ENCODE measurements around the gene SELENOP. TPM values are rescaled to one million over a fixed set of nuclear protein-coding genes. Genes with fewer than 3 reads are reported as not detected.

Gene SELENOP
- total RNA-seq, 4 donors from 2014 or later, result 323 to 965 (median 866) TPM

GRCh38 chr5:42798284-42799240 is 13.1 kb downstream of the SELENOP start:
- Histone ChIP-seq H3K9me3 (peaks cover 0 to 12% (median 0%) of the 10 kb centered on the region in 4 donors), H3K36me3 (peaks cover 0 to 58% (median 0%) of the 10 kb centered on the region in 3 donors), H3K4me1 (no peaks in the 10 kb centered on the region), H3K4me3 (no peak overlapping the region), H3K27me3 (no peaks in the 10 kb centered on the region), H3K27ac (no peak overlapping the region)
- TF ChIP-seq, protein P1, sequence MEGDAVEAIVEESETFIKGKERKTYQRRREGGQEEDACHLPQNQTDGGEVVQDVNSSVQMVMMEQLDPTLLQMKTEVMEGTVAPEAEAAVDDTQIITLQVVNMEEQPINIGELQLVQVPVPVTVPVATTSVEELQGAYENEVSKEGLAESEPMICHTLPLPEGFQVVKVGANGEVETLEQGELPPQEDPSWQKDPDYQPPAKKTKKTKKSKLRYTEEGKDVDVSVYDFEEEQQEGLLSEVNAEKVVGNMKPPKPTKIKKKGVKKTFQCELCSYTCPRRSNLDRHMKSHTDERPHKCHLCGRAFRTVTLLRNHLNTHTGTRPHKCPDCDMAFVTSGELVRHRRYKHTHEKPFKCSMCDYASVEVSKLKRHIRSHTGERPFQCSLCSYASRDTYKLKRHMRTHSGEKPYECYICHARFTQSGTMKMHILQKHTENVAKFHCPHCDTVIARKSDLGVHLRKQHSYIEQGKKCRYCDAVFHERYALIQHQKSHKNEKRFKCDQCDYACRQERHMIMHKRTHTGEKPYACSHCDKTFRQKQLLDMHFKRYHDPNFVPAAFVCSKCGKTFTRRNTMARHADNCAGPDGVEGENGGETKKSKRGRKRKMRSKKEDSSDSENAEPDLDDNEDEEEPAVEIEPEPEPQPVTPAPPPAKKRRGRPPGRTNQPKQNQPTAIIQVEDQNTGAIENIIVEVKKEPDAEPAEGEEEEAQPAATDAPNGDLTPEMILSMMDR (IDR thresholded peaks at IDR 0.05), result no peak
- TF ChIP-seq EP300 (IDR thresholded peaks at IDR 0.05) (no peak), POLR2A (IDR thresholded peaks at IDR 0.05) (no peak)
- WGBS, 2 donors, result 88 to 91% methylated on average over 6 of the region's 6 CpGs
- no peak for DNase-seq (ENCODE audit: low spot score in 2 of 2)

DNA sequence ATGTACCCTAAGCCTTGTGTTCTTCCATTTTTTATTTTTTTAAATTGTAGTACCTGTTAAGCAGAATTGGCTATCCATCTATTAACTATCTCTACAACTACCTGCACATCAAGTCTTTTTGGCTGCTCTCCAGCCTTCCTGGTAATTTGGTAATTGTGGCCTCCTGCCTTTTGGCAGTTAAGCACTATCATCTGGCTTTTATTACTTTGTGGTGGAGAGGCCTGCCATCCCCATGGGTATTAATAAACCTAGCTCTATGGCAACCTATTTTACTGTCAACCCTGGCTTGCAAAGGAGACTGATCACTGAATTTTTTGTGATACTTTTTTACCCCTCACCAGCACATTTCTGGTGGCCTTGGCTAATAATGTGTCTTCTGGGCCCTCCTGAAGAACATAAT is 20.5 kb downstream of the SELENOP start:
- Histone ChIP-seq H3K27me3 (no peaks in the 10 kb centered on the region), H3K36me3 (peaks cover 0 to 8% (median 0%) of the 10 kb centered on the region in 3 donors), H3K4me3 (no peak overlapping the region), H3K9me3 (peaks cover 0 to 25% (median 3%) of the 10 kb centered on the region in 4 donors), H3K27ac (no peak overlapping the region), H3K4me1 (no peaks in the 10 kb centered on the region)
- no peak for TF ChIP-seq POLR2A (IDR thresholded peaks at IDR 0.05)
- TF ChIP-seq, protein P1 (IDR thresholded peaks at IDR 0.05), result no peak
- TF ChIP-seq EP300 (IDR thresholded peaks at IDR 0.05), result no peak
- DNase-seq (ENCODE audit: low spot score in 2 of 2), result no peak

GRCh38 chr5:42787845-42788244 is 23.8 kb downstream of the SELENOP start:
- DNase-seq (ENCODE audit: low spot score in 2 of 2), result no peak

GRCh38 chr5:42787073-42787472 is 24.6 kb downstream of the SELENOP start:
- H3K36me3 ChIP-seq, result peaks cover 0 to 8% (median 0%) of the 10 kb centered on the region in 3 donors
- no peak overlapping the region for H3K4me3 ChIP-seq
- no peak for DNase-seq (ENCODE audit: low spot score in 2 of 2)
- H3K27ac ChIP-seq, result no peak overlapping the region
- peaks cover 0 to 34% (median 6%) of the 10 kb centered on the region in 4 donors for H3K9me3 ChIP-seq
- no peaks in the 10 kb centered on the region for H3K27me3 ChIP-seq
- H3K4me1 ChIP-seq, result no peaks in the 10 kb centered on the region
- TF ChIP-seq, protein P1 (IDR thresholded peaks at IDR 0.05), result no peak
- TF ChIP-seq EP300 (IDR thresholded peaks at IDR 0.05) (no peak), POLR2A (IDR thresholded peaks at IDR 0.05) (no peak)

More at GRCh38 chr5:42787845-42788244, 23.8 kb downstream of the SELENOP start:
- Histone ChIP-seq H3K9me3 (peaks cover 0 to 34% (median 6%) of the 10 kb centered on the region in 4 donors), H3K4me3 (no peak overlapping the region), H3K27ac (no peak overlapping the region), H3K36me3 (peaks cover 0 to 8% (median 0%) of the 10 kb centered on the region in 3 donors), H3K27me3 (no peaks in the 10 kb centered on the region), H3K4me1 (no peaks in the 10 kb centered on the region)
- TF ChIP-seq POLR2A (IDR thresholded peaks at IDR 0.05) (no peak), EP300 (IDR thresholded peaks at IDR 0.05) (no peak)
- TF ChIP-seq, protein P1 (IDR thresholded peaks at IDR 0.05), result no peak
- 96 to 100% methylated on average over 1 of the region's 1 CpG for WGBS, 2 donors

DNA sequence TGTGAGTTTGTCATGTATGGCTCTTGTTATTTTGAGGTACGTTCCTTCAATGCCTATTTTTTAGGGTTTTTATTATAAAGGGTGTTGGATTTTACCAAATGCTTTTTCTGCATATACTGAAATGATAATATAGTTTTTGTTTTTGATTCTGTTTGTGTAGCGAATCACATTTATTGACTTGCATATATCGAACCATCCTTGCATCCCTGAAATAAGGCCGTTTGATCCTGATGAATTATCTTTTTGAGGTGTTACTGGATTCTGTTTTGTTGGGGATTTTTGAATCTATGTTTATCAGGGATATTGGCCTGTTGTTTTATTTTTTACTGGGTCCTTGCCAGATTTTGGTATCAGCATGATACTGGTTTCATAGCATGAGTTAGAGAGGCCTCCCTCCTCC is 25.9 kb downstream of the SELENOP start:
- H3K27me3 ChIP-seq, result no peaks in the 10 kb centered on the region
- no peak overlapping the region for H3K4me3 ChIP-seq
- no peak for TF ChIP-seq EP300 (IDR thresholded peaks at IDR 0.05)
- TF ChIP-seq POLR2A (IDR thresholded peaks at IDR 0.05), result no peak
- TF ChIP-seq, protein P1 (IDR thresholded peaks at IDR 0.05), result no peak
- H3K9me3 ChIP-seq, result peaks cover 0 to 34% (median 6%) of the 10 kb centered on the region in 4 donors
- WGBS, 2 donors, result 92 to 95% methylated on average over 4 of the region's 4 CpGs
- H3K4me1 ChIP-seq, result no peaks in the 10 kb centered on the region
- no peak for DNase-seq (ENCODE audit: low spot score in 2 of 2)
- H3K27ac ChIP-seq, result no peak overlapping the region
- H3K36me3 ChIP-seq, result peaks cover 0 to 8% (median 0%) of the 10 kb centered on the region in 3 donors

Measured in tibial nerve (tissue), 4 donors.